ENCODE measurements around the gene SULT1C3.
"Not testable (repeated sequence)": the region's sequence is repeated elsewhere in the genome, so short reads cannot be mapped to it uniquely, and the experiment has no call there.

SULT1C3 gene

DNA sequence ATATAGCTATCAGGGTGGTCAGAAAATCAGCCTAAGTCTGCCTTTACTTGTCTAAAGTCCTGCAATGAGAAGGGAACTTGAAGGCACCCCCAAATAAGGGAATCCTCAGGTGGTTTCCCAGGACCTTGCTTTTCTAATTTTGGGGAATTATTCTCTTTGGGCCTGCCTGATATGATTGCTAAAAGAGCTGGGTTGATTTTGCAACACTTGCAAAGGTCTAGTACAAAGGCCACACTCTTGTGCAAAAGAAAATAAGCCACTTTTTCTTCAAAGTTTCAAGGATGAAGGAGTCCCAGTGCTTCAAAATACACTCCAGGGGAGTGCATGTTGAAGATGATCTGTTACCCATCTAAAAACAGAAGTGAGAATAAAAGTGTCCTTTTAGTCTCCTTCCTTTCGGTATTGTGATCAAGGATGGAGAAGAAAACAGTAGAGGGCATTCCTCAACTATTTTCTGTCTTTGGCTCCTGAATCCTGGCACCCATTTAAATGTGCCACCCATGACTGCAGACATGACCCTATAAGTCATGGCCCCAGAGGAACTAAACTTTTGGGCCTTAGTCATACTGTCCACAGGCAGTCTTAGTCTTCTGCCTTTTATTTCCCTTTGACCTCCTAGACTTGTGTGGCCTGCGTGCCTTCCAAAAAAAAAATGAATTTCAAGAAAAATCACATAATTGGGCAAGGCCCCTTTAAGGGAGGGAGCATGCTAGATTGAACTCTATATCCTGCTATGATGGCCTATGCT is 5.1 kb downstream of the SULT1C3 start:
- no peak for DNase-seq (ENCODE audit: low read depth)

DNA sequence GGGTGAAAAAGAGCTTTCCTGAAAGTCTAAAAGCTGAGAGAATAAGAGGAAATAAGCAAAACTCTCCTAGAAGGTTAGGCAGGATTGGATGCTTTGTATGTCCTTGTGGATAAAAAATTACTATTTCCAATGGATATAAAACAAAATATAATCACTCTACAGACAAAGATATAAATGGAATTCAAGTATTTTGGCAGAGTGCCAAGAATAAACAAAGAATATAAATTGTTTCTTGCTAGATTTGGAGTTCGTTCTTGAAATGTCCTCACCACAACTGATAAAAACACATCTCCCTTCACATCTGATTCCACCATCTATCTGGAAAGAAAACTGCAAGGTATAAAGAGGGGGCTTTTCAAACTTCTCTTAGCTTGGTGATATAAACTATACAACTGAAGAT is 13.3 kb downstream of the SULT1C3 start:
- no peak for DNase-seq (ENCODE audit: low read depth)

DNA sequence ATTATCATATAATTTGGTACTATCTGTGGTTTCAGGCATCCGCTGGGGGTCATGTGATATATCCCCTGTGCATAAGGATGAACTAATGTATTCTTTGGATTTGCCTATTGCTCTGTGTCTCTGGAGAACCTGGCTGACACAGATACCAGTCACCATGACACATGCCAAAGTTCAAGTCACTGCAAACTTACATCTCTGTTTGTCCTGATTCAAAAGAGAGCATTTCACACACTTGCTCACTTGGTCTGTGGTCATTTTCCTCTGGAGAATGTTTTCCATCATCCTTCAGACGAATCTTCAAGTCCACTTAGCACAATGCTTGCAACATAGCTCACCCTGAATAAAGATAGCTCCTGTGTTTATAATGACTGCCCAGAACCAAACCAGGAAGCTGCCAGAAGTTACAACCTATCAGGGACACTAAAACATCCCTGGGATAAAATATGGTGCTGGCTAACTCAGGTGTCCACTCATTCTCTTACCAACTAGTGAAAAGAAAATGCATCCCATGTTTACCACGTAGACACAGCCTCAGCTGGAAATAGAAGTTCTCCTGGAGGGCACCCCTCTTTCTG is 18.1 kb downstream of the SULT1C3 start:
- no peak for DNase-seq (ENCODE audit: low read depth)

DNA sequence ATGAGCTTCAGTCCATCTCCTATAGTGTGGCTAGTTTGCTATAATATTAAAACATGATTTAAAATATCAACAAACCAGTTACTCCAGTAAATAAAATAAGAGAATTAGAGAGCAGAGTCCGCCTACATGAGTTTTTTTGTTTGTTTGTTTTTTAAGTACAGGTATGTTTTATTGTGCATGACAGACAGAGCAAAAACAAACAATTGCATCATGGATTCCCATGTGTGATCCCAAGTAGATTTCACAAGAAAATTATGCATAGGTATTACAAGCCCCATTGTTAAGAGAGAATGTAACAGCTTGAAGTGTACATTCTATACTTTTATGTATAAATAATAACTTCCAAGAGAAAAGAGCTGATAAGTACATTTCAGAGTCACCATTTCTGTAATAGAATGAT is 21.0 kb downstream of the SULT1C3 start:
- no peak for DNase-seq (ENCODE audit: low read depth)

DNA sequence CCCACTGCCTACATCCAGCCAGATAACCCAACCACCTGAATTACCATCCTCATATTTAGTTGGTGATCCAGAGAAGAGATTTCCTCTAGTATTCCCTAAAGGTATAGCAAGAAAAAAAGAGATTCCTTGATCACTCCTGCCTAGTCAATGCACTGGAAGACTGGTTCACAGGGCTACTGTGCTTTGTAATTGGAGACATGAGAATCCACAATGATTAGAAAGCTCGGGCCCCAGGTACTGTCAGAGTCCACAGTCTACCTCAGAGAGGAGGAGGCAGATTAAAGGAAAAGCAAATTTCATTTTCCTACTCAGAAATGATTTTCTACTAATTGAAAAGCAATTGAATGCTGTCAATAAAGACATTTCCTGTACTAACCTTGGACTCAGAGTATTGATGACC is 22.3 kb downstream of the SULT1C3 start:
- DNase-seq (ENCODE audit: low read depth): no peak

DNA sequence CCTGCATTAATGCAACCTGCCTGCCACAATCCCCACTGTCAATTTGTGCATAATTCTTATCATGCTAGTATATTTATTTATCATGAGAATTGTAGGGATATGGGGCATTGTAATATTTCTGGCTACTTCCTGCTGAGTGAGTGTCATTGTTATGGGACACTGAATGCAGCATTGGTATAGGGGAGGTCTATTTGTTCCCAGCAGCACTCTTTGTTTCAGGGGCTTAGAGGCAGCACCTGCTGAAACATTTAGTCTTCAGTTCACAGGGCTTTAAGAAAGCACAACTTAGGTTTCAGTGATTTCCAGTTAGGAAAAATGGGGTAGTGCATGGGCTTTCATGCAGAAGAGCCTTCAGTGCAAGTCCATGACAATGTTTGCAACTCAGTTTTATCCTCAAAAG is 23.6 kb downstream of the SULT1C3 start:
- no peak for DNase-seq (ENCODE audit: low read depth)

DNA sequence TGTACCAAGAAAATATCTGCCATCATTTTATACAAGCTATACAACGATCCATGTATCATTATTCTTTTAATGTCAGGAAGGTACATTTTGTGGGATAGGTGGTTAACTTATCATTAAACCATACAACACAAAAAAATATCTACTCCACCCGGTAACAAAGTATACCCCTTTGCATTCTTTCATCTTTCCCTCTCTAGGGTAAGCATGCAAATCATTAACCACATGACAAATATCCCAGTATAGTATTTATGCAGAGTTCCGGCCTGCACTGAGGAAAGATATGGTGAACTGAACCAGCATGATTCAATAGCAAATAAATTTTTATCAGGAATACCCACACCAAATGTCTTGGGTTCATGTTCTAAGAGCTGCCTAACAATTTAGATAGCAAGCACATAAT is 26.4 kb downstream of the SULT1C3 start:
- DNase-seq (ENCODE audit: low read depth): no peak

DNA sequence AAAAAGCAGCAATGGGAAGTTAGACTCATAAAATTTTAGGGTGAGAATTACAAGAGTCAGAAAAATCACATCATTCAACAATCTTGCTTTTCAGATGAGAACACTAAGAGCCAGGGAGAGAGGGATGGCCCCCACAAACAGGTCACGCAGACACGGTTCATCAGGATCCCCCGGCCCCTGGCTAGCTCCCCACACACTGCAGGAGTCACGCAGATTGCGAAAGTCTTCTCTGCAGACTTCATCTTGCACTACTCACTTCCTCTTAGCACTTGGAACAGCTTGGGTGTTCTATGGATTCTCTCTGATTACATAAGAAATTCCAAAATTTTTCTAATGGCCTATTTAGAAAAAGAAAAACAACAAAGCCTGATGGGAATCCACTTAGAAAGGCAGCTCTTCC is 27.3 kb downstream of the SULT1C3 start:
- no peak for DNase-seq (ENCODE audit: low read depth)

DNA sequence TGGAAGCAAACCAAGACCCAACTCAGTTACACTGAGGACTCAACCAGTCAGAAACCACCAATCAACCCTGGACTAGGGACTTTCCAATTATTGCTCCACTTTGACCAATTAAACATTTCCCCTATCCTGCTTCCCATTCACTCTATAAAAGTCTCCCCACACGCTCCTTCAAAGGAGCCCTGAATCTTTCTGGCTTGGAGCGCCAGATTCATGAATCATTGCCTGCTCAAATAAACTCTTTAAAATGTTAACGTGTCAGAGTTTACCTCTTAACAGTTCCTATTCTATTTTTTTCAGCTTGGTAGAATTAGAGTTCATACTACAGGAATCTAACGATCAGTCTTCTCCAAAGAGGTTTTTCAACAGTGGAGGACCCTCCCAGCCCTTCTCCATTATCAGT is 28.2 kb downstream of the SULT1C3 start:
- no peak for DNase-seq (ENCODE audit: low read depth)

DNA sequence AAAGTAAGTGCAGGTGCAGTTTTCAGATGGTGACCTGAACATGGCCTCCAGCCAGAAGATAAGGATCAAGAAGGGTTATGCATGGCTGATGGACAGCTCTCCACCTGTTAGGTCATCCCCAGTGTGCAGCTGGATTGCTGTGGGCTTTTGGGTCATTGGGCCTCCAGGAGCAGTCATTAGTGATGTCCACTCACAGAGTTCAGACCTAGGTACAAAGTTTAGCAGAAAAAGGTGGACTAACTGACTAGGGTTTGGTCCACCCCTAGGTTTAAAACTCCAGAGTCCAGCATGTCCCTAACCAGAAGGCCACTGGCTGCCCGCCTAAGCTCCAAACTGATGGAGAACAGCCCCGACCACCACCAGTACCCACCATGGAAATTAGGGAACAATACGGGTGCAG is 30.6 kb downstream of the SULT1C3 start:
- no peak for DNase-seq (ENCODE audit: low read depth)

DNA sequence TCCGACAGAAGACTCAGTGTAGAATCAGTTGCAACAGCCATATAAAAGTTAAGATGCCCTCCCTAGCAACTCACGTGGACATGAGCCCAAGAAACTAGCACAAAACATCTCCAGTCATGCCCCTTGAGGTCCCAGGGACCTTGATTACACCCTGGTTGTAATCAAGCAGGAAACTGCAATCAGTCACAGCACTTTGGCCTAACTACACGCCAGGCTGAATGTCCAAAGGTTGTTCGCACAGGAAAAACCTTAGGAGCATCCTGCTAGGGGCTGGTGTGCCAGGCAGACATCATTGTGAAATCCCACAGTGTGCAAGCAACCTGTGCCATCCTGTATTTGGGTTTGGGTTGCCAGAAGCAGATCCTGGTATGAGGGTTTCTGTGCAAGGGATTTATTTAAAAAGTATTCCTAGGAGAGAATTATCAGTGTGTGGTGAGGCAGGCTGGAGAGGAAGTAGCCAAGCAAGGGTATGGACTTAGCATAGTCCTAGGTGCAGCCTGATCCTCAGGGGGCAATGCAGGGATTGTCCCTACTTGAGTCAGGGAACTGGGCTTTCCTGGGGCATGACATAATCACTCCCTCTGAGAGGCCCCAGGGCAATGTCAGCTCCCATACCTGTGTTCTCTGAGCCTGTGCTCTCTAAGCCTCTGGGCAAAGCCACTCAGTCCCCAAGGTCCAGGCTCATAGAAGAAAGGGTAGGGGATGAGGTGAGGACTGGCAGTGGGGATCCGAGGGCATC is 31.2 kb downstream of the SULT1C3 start:
- DNase-seq (ENCODE audit: low read depth): no peak

DNA sequence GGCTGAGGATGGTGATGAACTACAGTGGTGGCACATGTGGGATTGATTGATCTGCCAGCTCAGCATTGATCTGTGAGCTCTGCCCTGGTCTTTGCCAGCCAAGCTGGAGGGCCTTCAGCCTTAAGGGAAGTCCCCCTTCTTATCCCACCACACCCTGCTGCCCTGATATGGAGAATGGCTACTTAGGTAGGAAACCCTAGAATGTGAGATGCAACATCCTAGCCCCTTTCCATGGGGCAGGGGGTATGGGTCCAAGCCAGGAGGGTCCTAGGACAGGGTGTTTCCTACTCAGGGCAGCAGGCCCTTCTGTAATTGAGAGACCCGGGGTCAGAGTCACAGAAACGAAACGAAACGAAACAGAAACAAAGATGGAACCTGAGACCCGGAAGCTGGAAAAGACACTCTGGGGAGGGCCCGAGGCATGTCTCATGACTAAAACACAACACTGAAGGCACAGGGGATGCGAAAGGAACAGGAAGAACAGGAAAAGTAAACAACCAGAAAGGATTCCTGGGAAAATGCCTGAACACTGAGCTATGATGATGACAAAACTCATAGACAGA is 32.0 kb downstream of the SULT1C3 start:
- DNase-seq (ENCODE audit: low read depth): no peak

DNA sequence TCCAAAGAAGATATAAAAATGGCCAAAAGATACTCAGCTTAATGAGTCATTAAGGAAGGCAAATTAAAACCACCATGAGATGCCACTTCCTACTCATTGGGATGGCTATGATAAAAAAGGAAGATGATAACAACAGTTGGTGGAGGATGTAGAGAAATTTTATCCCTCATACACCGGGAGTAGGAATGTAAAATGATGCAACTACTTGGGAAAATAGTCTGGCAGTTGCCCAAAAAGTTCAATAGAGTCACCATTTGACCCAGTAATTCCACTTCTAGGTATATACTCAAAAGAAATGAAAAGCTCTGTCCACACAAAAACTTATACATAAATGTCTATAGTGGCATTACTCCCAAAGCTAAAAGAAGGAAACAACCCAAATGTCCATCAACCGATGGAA is 38.9 kb downstream of the SULT1C3 start:
- DNase-seq (ENCODE audit: low read depth): no peak

DNA sequence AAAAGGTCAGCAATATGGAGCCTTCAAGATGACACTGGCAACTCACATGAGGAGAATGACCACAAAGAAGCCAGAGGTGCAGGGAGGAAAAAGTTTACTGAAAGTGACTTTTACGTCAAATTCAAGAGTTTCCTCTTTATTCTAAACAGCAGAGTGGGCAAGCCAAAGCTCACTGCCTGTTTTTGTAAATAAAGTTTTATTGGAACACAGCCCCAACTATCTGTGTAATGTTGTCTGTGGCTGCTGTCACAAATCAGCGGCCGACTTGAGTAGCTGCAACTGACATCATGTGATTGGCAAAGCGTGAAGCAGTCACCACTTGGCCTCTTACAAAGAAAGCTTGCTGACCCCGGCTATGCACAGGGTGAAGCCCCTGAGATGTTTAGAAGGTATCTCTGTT is 39.7 kb downstream of the SULT1C3 start:
- DNase-seq (ENCODE audit: low read depth): no peak

DNA sequence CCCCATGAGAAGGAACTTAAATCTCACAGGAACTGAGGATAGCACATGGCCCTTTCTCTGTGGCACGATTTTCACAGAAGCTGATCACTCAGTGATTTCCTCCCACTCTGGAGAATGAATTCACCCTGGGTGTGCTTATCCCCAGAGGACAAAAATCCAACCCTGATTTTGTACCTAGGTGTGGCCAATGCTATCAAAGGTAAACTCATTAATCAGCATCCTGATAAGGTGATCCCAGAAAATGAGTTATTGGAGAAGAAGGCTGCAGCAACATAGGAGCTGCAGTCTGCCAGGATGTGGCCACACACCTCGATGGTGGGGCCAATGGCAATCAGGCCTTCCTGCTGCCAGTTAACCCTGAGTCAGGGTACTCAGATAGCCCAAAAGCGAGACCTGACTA is 40.7 kb downstream of the SULT1C3 start:
- DNase-seq (ENCODE audit: low read depth): no peak

DNA sequence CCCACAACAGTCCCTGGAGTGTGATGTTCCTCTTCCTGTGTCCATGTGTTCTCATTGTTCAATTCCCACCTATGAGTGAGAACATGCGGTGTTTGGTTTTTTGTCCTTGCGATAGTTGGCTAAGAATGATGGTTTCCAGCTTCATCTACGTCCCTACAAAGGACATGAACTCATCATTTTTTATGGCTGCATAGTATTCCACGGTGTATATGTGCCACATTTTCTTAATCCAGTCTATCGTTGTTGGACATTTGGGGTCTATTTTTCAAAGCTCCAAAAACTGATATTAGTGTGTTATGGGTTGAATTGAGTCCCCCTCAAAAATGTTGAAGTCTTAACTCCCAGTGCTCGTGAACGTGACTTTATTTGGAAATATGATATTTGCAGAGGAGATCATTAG is 44.8 kb downstream of the SULT1C3 start:
- DNase-seq (ENCODE audit: low read depth): not testable (repeated sequence)

DNA sequence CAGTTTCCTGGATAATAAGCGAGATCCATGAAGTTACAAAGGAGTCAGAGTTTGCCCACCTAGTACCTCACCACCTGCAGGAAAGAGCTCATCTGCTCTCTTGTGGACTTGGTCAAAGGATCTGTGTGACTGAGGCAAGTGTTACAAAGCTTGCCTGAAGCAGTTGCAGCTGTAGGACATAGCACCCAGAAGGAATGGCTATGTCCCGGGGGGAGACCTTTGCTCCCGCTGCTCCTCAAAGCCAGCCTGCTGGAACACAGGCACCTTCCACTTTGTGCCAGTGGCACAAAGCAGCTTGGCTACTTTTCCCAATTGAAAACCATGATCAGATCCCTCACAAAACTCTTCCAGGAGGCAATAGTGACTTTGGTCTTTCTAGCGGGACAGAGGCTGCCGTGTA is 45.8 kb downstream of the SULT1C3 start:
- no peak for DNase-seq (ENCODE audit: low read depth)

DNA sequence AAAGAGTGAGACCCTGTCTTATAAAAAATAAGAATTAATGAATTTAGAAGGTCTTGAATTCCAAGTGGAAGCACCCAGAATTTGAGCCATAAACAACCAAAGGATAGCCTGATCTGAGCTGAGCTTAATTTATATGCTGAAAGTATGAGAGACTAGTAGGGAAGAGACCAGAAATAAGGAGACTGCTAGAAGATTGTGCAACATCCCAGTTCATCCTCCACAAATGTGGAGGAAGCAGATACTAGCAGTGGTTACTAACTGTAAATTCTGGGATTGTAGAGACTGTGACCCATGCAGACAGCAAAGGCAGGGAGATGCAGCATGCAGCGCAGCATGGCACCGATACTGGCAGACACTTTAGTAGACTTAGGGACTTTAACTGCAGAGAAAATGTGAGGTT is 47.4 kb downstream of the SULT1C3 start:
- no peak for DNase-seq (ENCODE audit: low read depth)

DNA sequence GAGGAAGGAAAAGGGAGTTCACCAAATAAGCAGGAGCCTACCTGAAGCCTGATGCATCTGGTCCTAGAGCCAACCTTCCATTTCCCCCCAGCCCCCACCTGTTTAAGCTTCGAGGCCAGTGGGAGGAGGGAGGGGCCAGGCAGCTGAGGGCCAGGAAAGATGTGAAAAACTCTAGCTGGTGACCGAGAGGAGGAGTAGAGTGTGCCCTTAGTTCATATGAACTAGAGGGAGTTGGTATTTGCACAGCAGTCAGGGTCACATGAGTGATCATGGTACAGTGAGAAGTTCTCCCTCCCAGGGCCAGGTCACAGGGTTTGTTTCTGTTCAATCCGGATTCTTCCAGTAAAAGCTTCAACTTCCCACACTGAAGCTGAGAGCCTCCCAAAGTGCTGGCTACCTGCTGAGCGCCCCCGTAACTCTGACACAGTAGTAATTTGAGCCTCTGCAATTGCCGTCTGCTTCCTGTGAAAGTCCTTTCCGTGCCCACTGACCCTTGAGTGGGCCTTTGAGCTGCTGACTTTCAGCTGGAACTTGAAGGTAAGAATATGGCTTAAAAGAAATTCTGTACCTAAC is 48.9 kb downstream of the SULT1C3 start, which contains the start of gene SULT1C2:
Gene SULT1C2 (plus strand): TSS at position 362 of the 573 bp plus-strand sequence. CDS start 4,773 bp downstream, outside the sequence.
- no peak for DNase-seq (ENCODE audit: low read depth)

DNA sequence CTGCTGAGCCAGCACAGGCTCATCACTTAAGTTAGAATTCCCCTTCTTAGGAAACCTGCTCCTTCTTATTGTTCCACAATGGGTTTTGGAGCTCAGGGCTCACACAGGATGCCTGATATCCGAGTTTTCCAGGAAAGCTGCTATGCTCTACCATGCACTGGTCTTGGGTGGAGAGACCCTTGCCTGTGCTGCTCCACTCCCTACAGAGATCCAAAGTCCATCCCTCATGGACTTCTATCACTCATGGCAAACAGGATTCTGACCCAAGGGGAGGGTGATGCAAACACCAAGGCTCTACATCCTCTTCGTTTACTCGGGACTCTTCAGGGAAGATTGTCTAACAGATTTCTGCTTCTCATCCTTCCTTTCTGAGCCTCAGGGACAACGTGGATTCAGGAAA is 54.1 kb downstream of the SULT1C3 start:
- DNase-seq (ENCODE audit: low read depth): no peak

DNA sequence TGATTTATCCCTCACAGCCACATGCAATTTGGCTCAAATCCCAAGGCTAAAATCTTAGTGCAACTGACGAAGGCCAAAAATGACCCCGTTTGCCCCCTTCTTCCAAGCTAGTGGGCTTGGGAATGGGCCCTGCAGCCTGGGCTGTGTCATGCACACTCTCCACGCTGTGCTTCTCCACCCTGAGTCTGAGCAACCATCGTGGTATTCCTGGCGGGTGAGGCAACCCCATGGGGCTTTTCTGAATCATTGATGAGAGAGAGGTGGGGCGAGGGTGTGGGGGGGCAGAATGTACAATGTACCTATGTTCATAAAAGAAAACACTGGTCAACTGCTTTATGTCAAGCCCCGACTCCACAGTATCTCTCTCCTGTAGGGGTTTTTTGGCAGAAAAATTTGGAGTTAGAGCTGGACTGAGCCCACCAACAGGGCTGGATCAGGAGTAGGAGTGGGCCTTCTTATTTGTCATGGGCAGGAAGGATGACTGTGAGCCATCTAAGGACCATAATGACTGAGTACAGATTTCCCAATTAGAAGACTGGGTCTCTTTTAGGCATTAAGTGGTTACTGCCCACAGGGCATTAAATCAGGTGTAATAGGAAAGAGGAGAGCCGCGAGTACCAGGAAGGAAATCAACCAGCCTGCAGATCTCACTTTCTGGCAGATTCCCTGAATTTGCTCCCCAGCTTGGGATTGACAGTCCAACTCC is 57.8 kb downstream of the SULT1C3 start:
- no peak for DNase-seq (ENCODE audit: low read depth)

DNA sequence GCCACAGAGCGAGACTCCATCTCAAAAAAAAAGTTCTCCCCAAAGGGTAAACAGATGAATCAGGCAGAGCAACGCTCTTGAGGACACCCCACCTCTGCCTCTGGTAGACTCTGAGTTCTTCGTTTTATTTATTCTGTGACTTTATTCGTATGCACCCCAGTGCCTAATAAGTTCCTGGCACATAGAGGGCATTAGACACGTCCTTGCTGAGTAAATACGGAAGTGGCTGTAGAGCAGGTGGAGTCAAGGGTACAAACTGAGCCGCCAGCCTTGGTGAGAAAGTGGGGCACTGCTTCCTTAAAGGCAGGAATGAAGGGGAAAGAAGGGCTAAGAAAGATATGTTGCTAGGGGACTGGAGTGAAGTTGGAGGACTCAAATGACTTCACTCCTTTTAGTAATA is 61.8 kb downstream of the SULT1C3 start:
- no peak for DNase-seq (ENCODE audit: low read depth)
